Measurements from ENCODE around the gene FHOD3. TPM values are rescaled to one million over a fixed set of nuclear protein-coding genes. Genes with fewer than 3 reads are reported as not detected.

FHOD3 gene
- total RNA-seq, 3 donors from 2014 or later: 2.7 to 14.4 (median 4.0) TPM

DNA sequence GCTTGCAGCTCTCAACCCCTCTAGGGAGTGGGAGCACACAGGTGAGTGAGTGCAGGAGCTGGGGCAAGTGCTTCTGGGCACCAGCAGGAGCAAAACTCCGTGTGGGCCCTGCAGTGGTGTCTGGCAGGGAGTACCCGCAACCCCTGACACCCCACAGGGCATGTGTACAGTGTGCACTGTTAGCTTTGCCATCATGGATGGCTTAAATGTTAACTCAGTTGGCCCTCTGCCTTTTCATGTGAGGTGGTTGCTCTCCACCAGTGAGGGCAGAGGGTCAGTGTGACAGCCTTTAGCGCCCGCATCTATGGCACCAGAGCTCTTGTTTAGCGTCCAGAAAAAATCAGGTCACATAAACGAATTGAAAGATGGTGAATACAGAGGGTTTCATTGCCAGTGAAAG is 438.6 kb downstream of the FHOD3 start:
- TF ChIP-seq CTCF (IDR thresholded peaks at IDR 0.05): no peak
- DNase-seq (no peak), ATAC-seq (no peak)
- intact Hi-C loops (cut with DNase I, micrococcal nuclease): no loop called here
- Histone ChIP-seq H3K4me3 (no peak overlapping the region), H3K36me3 (ENCODE audit: low read depth) (no peaks in the 10 kb centered on the region), H3K9me3 (no peaks in the 10 kb centered on the region), H3K4me1 (ENCODE audit: low read depth) (no peaks in the 10 kb centered on the region)

- H3K4me3 ChIP-seq: no peak overlapping the region
- no peaks in the 10 kb centered on the region for H3K36me3 ChIP-seq (ENCODE audit: low read depth)
- no peak for DNase-seq
- H3K9me3 ChIP-seq: no peaks in the 10 kb centered on the region
- no peaks in the 10 kb centered on the region for H3K4me1 ChIP-seq (ENCODE audit: low read depth)
- intact Hi-C loops (cut with DNase I, micrococcal nuclease): no loop called here
- ATAC-seq: no peak
- no peak for TF ChIP-seq CTCF (IDR thresholded peaks at IDR 0.05)
These were observed 439.8 kb downstream of the FHOD3 start for GRCh38 chr18:36737316-36737715.

DNA sequence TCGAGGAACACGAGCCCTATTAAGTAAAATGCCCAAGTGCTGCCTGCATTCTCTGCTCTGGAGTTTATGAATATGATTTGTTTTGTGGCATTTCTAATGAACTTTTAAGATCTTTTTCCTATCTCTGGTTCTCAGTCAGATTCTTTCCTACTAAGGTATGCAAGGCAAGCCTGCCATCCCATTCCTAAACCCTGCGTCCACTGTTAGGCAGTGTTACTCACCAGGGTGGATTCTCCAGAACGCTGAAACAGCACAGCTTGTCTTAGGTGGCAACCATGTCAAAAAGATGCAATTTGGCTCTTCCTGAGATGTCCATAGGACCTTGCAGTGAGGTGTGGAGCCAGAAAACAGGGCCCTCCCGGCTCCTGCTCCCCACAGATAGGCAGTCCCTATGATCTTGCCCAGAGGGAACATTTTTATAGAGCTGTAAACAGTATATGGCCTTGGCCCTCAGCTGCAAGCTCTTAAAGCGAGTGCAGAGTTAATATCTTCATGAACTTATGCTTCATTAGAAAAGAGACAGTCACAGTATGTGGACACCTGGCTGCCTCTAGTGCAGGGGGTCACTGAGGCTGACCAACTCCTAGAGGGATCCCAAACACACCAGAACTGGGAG is 446.9 kb downstream of the FHOD3 start:
- DNase-seq (no peak), ATAC-seq (peak; percentile 71)
- Histone ChIP-seq H3K4me3 (no peak overlapping the region), H3K36me3 (ENCODE audit: low read depth) (no peaks in the 10 kb centered on the region), H3K4me1 (ENCODE audit: low read depth) (no peaks in the 10 kb centered on the region), H3K9me3 (no peaks in the 10 kb centered on the region)
- TF ChIP-seq CTCF (IDR thresholded peaks at IDR 0.05): no peak
- intact Hi-C loops (cut with DNase I, micrococcal nuclease): no loop called here

- Histone ChIP-seq H3K9me3 (no peaks in the 10 kb centered on the region), H3K4me3 (no peak overlapping the region), H3K4me1 (ENCODE audit: low read depth) (no peaks in the 10 kb centered on the region), H3K36me3 (ENCODE audit: low read depth) (no peaks in the 10 kb centered on the region)
- DNase-seq (no peak), ATAC-seq (peak; percentile 13)
- no peak for TF ChIP-seq CTCF (IDR thresholded peaks at IDR 0.05)
- intact Hi-C loops (cut with DNase I, micrococcal nuclease): no loop called here
These were observed 447.9 kb downstream of the FHOD3 start for GRCh38 chr18:36745219-36745975.

GRCh38 chr18:36752929-36753865 is 455.7 kb downstream of the FHOD3 start:
- Histone ChIP-seq H3K4me1 (ENCODE audit: low read depth) (no peaks in the 10 kb centered on the region), H3K36me3 (ENCODE audit: low read depth) (no peaks in the 10 kb centered on the region)
- DNase-seq: no peak

More at GRCh38 chr18:36752929-36753865, 455.7 kb downstream of the FHOD3 start:
- intact Hi-C loops (cut with DNase I, micrococcal nuclease): no loop called here
- H3K4me3 ChIP-seq: no peak overlapping the region
- H3K9me3 ChIP-seq: no peaks in the 10 kb centered on the region
- ATAC-seq: no peak
- no peak for TF ChIP-seq CTCF (IDR thresholded peaks at IDR 0.05)

Data from mucosa of descending colon (tissue), 3 donors.